GM23248 (cell line): Measurements from ENCODE around the gene XRN1. TPM values are rescaled to one million over a fixed set of nuclear protein-coding genes. Genes with fewer than 3 reads are reported as not detected.
"Not testable (repeated sequence)": the region's sequence is repeated elsewhere in the genome, so short reads cannot be mapped to it uniquely, and the experiment has no call there.

Experiments
- DNase-seq: peaks from one replicate; pipeline ENCODE4 v3.0.0-alpha.2; 2015
- H2AFZ ChIP-seq: fragments of 200-600 bp; sonication (generic); 2 replicates; pipeline ENCODE4 v1.6.1; 2016; ENCODE audit warnings: antibody characterized with exemption
- H3F3A ChIP-seq: fragments of 200-600 bp; sonication (generic); 2 replicates; pipeline ENCODE4 v1.6.1; 2016; ENCODE audit warnings: mild to moderate bottlenecking, antibody characterized with exemption, mixed run types; ENCODE audit not compliant: insufficient read depth
- H3K27ac ChIP-seq: fragments of 200-600 bp; sonication (generic); 2 replicates; pipeline ENCODE4 v1.5.1; 2016; ENCODE audit warnings: mild to moderate bottlenecking
- H3K27me3 ChIP-seq: fragments of 200-600 bp; sonication (generic); replicated peaks from 2 replicates; pipeline ENCODE4 v1.6.1; 2016; ENCODE audit warnings: mild to moderate bottlenecking; ENCODE audit not compliant: insufficient read depth
- H3K36me3 ChIP-seq: fragments of 200-600 bp; sonication (generic); 2 replicates; pipeline ENCODE4 v1.6.1; 2016; ENCODE audit warnings: low read depth, mild to moderate bottlenecking
- H3K4me1 ChIP-seq: fragments of 200-600 bp; sonication (generic); 2 replicates; pipeline ENCODE4 v1.6.1; 2016; ENCODE audit warnings: mild to moderate bottlenecking; ENCODE audit not compliant: insufficient read depth
- H3K4me2 ChIP-seq: fragments of 200-600 bp; sonication (generic); one replicate; pipeline ENCODE4 v1.6.1; 2016; ENCODE audit warnings: mild to moderate bottlenecking; ENCODE audit not compliant: unreplicated experiment
- H3K4me3 ChIP-seq: fragments of 200-600 bp; sonication (generic); 2 replicates; pipeline ENCODE4 v1.5.1; 2016; ENCODE audit warnings: mild to moderate bottlenecking
- H3K79me2 ChIP-seq: fragments of 200-600 bp; sonication (generic); 2 replicates; pipeline ENCODE4 v1.6.1; 2016; ENCODE audit warnings: mild to moderate bottlenecking; ENCODE audit not compliant: insufficient read depth
- H3K9ac ChIP-seq: fragments of 200-600 bp; sonication (generic); 2 replicates; pipeline ENCODE4 v1.6.1; 2016; ENCODE audit warnings: mild to moderate bottlenecking
- H3K9me2 ChIP-seq: fragments of 200-600 bp; sonication (generic); 2 replicates; pipeline ENCODE4 v1.6.1; 2016; ENCODE audit warnings: mixed run types, mild to moderate bottlenecking, moderate library complexity; ENCODE audit not compliant: insufficient read depth
- H3K9me3 ChIP-seq: fragments of 200-600 bp; sonication (generic); one replicate; pipeline ENCODE4 v1.6.1; 2017; ENCODE audit warnings: low read depth
- H4K20me1 ChIP-seq: fragments of 200-600 bp; sonication (generic); 2 replicates; pipeline ENCODE4 v1.6.0; 2016; ENCODE audit not compliant: insufficient read depth
- EZH2 ChIP-seq: fragments of 200-600 bp; sonication (generic); IDR thresholded peaks from 2 replicates; pipeline ENCODE4 v1.6.1; 2018; ENCODE audit warnings: antibody characterized with exemption, mild to moderate bottlenecking; ENCODE audit not compliant: insufficient read depth, poor library complexity, severe bottlenecking
- EZH2phosphoT487 ChIP-seq: fragments of 200-600 bp; sonication (generic); IDR thresholded peaks from 2 replicates; pipeline ENCODE4 v1.6.1; 2018; ENCODE audit warnings: antibody characterized with exemption, moderate library complexity, mild to moderate bottlenecking, low read depth; ENCODE audit not compliant: insufficient read depth
- WGBS, 2 experiments: methylation state at CpG; one replicate each; pipeline ENCODE4 v1.1.6; 2015 to 2017; ENCODE audit warnings: low lambda C conversion rate in 2 of 2, low coverage in 1 of 2; ENCODE audit errors: missing lambda C conversion rate in 2 of 2; 5-methylcytosine and 5-hydroxymethylcytosine counted together
- in situ Hi-C: fragments of 300-500 bp; cut with MboI; formaldehyde crosslinking; loops from 2 replicates; pipeline ENCODE4 v1.15.0; 2020
- polyA plus RNA-seq: library from polyadenylated mRNA; unstranded; fragments of >200 nt; fragmentation: Nextera tagmentation; extraction: Ambion mirVana; gene quantifications from 2 replicates; pipeline ENCODE4 v1.2.1, GENCODE V29; 2016
- total RNA-seq: library from RNA; depleted of rRNA; stranded (reverse); fragments of >200 nt; shearing (Covaris generic); gene quantifications from 2 replicates; pipeline ENCODE4 v1.2.3, GENCODE V29; 2014

The XRN1 gene
- total and polyA plus RNA-seq, 2 experiments from 2014 or later: 17.5 to 35.0 TPM

DNA sequence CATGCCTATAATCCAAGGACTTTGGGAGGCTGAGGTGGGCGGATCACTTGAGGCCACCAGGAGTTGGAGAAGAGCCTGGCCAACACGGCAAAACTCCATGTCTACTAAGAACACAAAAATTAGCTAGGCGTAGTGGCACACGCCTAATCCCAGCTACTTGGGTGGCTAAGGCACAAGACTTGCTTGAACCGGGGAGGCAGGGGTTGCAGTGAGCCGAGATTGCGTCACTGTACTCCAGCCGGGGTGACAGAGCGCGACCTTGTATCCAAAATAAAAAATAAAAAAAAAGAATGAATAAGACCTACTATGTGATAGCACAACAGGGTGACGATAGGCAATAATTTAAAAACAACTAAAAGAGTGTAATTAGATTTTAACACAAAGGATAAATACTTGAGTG, 3.5 kb downstream of the XRN1 start:
- H3K4me3 ChIP-seq: no peak overlapping the region
- no peak overlapping the region for H3K27ac ChIP-seq
- no peak for TF ChIP-seq EZH2
- H3K4me1 ChIP-seq: peaks cover 26% of the 10 kb centered on the region
- in situ Hi-C loops: no loop called here
- H4K20me1 ChIP-seq: no peaks in the 10 kb centered on the region; the same call in 1 of the 2 replicates
- no peak overlapping the region for H2AFZ ChIP-seq
- H3K27me3 ChIP-seq: no peaks in the 10 kb centered on the region
- no peak overlapping the region for H3K9ac ChIP-seq
- H3K9me2 ChIP-seq: no peaks in the 10 kb centered on the region
- H3K36me3 ChIP-seq: no peaks in the 10 kb centered on the region
- peaks cover 85% of the 10 kb centered on the region for H3K79me2 ChIP-seq
- 93 to 95% methylated on average over 11 of the region's 11 CpGs for WGBS, 2 experiments
- no peak for DNase-seq
- peaks cover 12% of the 10 kb centered on the region for H3F3A ChIP-seq
- H3K9me3 ChIP-seq: no peaks in the 10 kb centered on the region
- H3K4me2 ChIP-seq: no peak overlapping the region

DNA sequence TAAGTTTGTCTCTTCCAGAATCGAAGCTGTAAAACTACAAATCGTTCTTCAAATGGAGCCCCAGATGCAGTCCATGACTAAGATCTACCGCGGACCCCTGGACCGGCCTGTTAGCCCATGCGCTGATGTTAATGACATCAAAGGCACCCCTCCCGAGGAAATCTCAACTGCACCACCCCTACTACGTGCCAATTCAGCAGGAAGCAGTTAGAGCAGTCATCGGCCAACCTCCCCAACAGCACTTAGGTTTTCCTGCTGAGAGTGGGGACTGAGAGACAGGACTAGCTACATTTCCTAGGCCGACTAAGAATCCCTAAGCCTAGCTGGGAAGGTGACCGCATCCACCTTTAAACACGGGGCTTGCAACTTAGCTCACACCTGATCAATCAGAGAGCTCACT, 4.8 kb downstream of the XRN1 start:
- H3K9ac ChIP-seq, H3K4me2 ChIP-seq, H3K27ac ChIP-seq, H3K9me2 ChIP-seq, H3K27me3 ChIP-seq, H2AFZ ChIP-seq, H3K9me3 ChIP-seq, in situ Hi-C loops, H3K4me3 ChIP-seq, DNase-seq, H3K36me3 ChIP-seq, H3F3A ChIP-seq, H4K20me1 ChIP-seq: not testable (repeated sequence)
- 95 to 97% methylated on average over 12 of the region's 12 CpGs for WGBS, 2 experiments
- Histone ChIP-seq H3K79me2 (peaks cover 98% of the 10 kb centered on the region), H3K4me1 (peaks cover 19% of the 10 kb centered on the region)

DNA sequence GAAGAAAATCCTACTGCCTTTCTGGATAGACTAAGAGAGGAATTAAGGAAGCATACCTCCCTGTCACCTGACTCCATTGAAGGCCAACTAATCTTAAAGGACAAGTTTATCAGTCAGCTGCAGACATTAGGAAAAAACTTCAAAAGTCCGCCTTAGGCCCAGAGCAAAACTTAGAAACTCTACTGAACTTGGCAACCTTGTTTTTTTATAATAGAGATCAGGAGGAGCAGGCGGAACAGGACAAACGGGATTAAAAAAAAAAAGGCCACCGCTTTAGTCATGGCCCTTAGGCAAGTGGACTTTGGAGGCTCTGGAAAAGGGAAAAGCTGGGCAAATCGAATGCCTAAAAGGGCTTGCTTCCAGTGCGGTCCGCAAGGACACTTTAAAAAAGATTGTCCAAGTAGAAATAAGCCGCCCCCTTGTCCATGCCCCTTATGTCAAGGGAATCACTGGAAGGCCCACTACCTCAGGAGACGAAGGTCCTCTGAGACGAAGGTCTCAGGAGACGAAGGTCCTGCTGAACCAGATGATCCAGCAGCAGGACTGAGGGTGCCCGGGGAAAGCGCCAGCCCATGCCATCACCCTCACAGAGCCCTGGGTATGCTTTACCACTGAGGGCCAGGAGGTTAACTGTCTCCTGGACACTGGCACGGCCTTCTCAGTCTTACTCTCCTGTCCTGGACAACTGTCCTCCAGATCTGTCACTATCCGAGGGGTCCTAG, 8.2 kb downstream of the XRN1 start:
- H3K4me1 ChIP-seq, H3K4me3 ChIP-seq, H3F3A ChIP-seq, H3K9me3 ChIP-seq, H3K36me3 ChIP-seq, H3K9me2 ChIP-seq, H3K27me3 ChIP-seq, H2AFZ ChIP-seq, H4K20me1 ChIP-seq, in situ Hi-C loops, H3K4me2 ChIP-seq, H3K27ac ChIP-seq, DNase-seq, H3K9ac ChIP-seq: not testable (repeated sequence)
- peaks cover 100% of the 10 kb centered on the region for H3K79me2 ChIP-seq
- WGBS, 2 experiments: 94% methylated on average over 15 of the region's 15 CpGs

DNA sequence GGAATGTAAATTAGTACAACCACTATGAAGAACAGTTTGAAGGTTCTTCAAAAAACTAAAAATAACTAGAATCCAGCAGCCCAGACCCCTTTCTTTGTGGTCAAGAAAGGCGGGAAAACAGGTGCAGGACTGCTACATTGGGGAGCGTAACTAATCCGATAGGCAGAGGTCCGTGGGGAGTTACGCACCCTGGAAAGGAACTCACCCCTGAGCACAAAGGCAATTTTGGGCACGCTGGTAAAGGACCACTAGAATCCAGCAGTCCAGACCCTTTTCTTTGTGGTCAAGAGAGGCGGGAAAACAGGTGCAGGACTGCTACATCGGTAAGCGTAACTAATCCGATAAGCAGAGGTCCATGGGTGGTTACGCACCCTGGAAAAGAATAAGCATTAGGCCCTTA, 9.7 kb downstream of the XRN1 start:
- H3K9me3 ChIP-seq, H2AFZ ChIP-seq, H4K20me1 ChIP-seq, H3K27ac ChIP-seq, H3K36me3 ChIP-seq, H3K4me2 ChIP-seq, H3F3A ChIP-seq, H3K4me3 ChIP-seq, DNase-seq, H3K9ac ChIP-seq, in situ Hi-C loops, H3K4me1 ChIP-seq, H3K9me2 ChIP-seq, H3K27me3 ChIP-seq: not testable (repeated sequence)
- H3K79me2 ChIP-seq: peaks cover 100% of the 10 kb centered on the region
- WGBS, 2 experiments: 96 to 97% methylated on average over 11 of the region's 11 CpGs

DNA sequence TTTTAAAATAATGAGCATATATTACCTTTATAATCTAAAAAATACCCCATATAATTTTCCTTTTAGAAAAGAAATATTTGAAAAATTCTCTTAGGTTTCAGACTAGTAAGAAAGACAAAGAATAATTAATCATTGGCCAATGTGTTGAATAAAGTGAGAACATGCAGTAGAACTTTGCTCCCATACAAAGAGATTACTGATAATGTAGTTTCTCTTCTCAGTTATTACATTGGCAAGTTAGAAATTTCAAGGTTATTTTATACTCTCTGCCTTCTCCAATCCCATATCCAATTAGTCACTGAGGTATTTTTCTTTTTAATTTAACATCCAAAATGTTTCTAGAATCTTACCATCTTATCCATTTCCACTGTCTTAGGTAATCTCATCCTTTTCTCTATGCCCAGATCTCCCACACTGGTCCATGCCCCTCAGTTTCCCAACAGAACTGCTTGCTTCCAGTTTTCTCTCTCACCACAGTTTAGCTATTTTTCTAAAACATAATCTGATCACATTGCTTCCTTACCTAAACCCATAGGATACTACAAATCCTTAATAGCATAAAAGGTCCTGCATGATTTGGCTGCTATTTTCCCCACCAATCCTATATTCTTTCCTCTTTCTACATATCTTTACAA, 10.8 kb downstream of the XRN1 start:
- Histone ChIP-seq H3K79me2 (peaks cover 99% of the 10 kb centered on the region), H3F3A (0 out of 2 replicates have a peak, but pooled peaks cover 8% of the 10 kb centered on the region), H3K4me2 (no peak overlapping the region), H3K9me3 (no peaks in the 10 kb centered on the region), H3K27ac (no peak overlapping the region), H3K9me2 (no peaks in the 10 kb centered on the region), H3K9ac (no peak overlapping the region), H3K36me3 (peaks cover 6% of the 10 kb centered on the region; the same call in 1 of the 2 replicates), H2AFZ (no peak overlapping the region), H4K20me1 (no peaks in the 10 kb centered on the region), H3K4me3 (no peak overlapping the region), H3K27me3 (no peaks in the 10 kb centered on the region), H3K4me1 (no peaks in the 10 kb centered on the region)
- TF ChIP-seq EZH2: no peak
- no peak for TF ChIP-seq EZH2phosphoT487
- no peak for DNase-seq
- in situ Hi-C loops: no loop called here
